ENCODE results near the gene FAM186B. TPM values are rescaled to one million over a fixed set of nuclear protein-coding genes. Genes with fewer than 3 reads are reported as not detected.

FAM186B gene
- total RNA-seq, 1 donor, result under 0.01 TPM

GRCh38 chr12:49647827-49648711, 42.6 kb upstream of the FAM186B start:
- H3K4me3 ChIP-seq (ENCODE audit: low read depth, low read length), result no peak overlapping the region
- no peak for DNase-seq (ENCODE audit: low read depth)
- TF ChIP-seq CTCF (IDR thresholded peaks at IDR 0.05; ENCODE audit: insufficient read depth, low read depth, low read length), result no peak

- no peak for DNase-seq (ENCODE audit: low read depth)
- no peak overlapping the region for H3K4me3 ChIP-seq (ENCODE audit: low read depth, low read length)
- no peak for TF ChIP-seq CTCF (IDR thresholded peaks at IDR 0.05; ENCODE audit: insufficient read depth, low read depth, low read length)
These were observed 41.6 kb upstream of the FAM186B start for GRCh38 chr12:49646871-49647654.

GRCh38 chr12:49646331-49646830, 40.9 kb upstream of the FAM186B start:
- no peak overlapping the region for H3K4me3 ChIP-seq (ENCODE audit: low read depth, low read length)
- no peak for TF ChIP-seq CTCF (IDR thresholded peaks at IDR 0.05; ENCODE audit: insufficient read depth, low read depth, low read length)
- no peak for DNase-seq (ENCODE audit: low read depth)

GRCh38 chr12:49645146-49646039, 40.0 kb upstream of the FAM186B start:
- DNase-seq (ENCODE audit: low read depth), result no peak
- no peak for TF ChIP-seq CTCF (IDR thresholded peaks at IDR 0.05; ENCODE audit: insufficient read depth, low read depth, low read length)
- no peak overlapping the region for H3K4me3 ChIP-seq (ENCODE audit: low read depth, low read length)

- TF ChIP-seq CTCF (IDR thresholded peaks at IDR 0.05; ENCODE audit: insufficient read depth, low read depth, low read length), result peak; percentile 99
- DNase-seq (ENCODE audit: low read depth), result peak; percentile 75
- no peak overlapping the region for H3K4me3 ChIP-seq (ENCODE audit: low read depth, low read length)
These were observed 39.2 kb upstream of the FAM186B start for GRCh38 chr12:49644620-49644994.

GRCh38 chr12:49643961-49644619, 38.7 kb upstream of the FAM186B start:
- no peak for DNase-seq (ENCODE audit: low read depth)
- no peak for TF ChIP-seq CTCF (IDR thresholded peaks at IDR 0.05; ENCODE audit: insufficient read depth, low read depth, low read length)
- H3K4me3 ChIP-seq (ENCODE audit: low read depth, low read length), result no peak overlapping the region
